Aorta (tissue), 5 donors: Measurements from ENCODE around the gene NRSN2. TPM values are rescaled to one million over a fixed set of nuclear protein-coding genes. Genes with fewer than 3 reads are reported as not detected.
"Not testable (repeated sequence)": the region's sequence is repeated elsewhere in the genome, so short reads cannot be mapped to it uniquely, and the experiment has no call there.

Experiments used
- ATAC-seq: fragments of 200-7000 bp; cut with Tn5 transposase; one replicate; pipeline ENCODE4 v1.9.1; 2022; ENCODE audit warnings: moderate library complexity; ENCODE audit not compliant: low FRiP score
- DNase-seq, 2 donors: peaks; one replicate each; pipeline ENCODE4 v3.0.0-alpha.2; 2020
- H3K27ac ChIP-seq, 2 donors: one replicate each; pipeline ENCODE4 v1.5.1; 2013; ENCODE audit warnings: low read length in 2 of 2, mild to moderate bottlenecking in 2 of 2, moderate library complexity in 2 of 2, control low read depth in 1 of 2, inconsistent platforms in 1 of 2, low read depth in 1 of 2
- H3K27me3 ChIP-seq, 2 donors: one replicate each; pipeline ENCODE4 v1.6.1; 2013; ENCODE audit warnings: control low read depth in 1 of 2, low read length in 1 of 2, mild to moderate bottlenecking in 1 of 2, moderate library complexity in 1 of 2; ENCODE audit not compliant: insufficient read depth in 2 of 2, control insufficient read depth in 1 of 2
- H3K36me3 ChIP-seq, 2 donors: one replicate each; pipeline ENCODE4 v1.6.1; 2013; ENCODE audit warnings: control low read depth in 1 of 2, low read length in 1 of 2, mild to moderate bottlenecking in 1 of 2; ENCODE audit not compliant: insufficient read depth in 2 of 2, control insufficient read depth in 1 of 2
- H3K4me1 ChIP-seq, 2 donors: one replicate each; pipeline ENCODE4 v1.6.1; 2013; ENCODE audit warnings: low read length in 2 of 2, control low read depth in 1 of 2, mild to moderate bottlenecking in 1 of 2, moderate library complexity in 1 of 2; ENCODE audit not compliant: insufficient read depth in 2 of 2, control insufficient read depth in 1 of 2
- H3K4me3 ChIP-seq, 2 donors: one replicate each; pipeline ENCODE4 v1.5.1; 2013; ENCODE audit warnings: low read length in 2 of 2, control low read depth in 1 of 2, mild to moderate bottlenecking in 1 of 2
- H3K9me3 ChIP-seq: one replicate; pipeline ENCODE4 v1.6.1; 2013; ENCODE audit warnings: mild to moderate bottlenecking, low read length; ENCODE audit not compliant: control insufficient read depth
- WGBS, 2 donors: extraction: QIAGEN DNeasy Blood & Tissue Kit; methylation state at CpG; one replicate each; pipeline ENCODE4 v1.1.7; 2013; 5-methylcytosine and 5-hydroxymethylcytosine counted together
- intact Hi-C, 2 donors: fragments of 100-400 bp; cut with DNase I; formaldehyde crosslinking; loops; one replicate each; pipeline versions ENCODE4 v1.14.2 to v1.15.0; 2022
- polyA plus RNA-seq, 2 donors: library from polyadenylated mRNA; stranded (reverse); fragments of 200-250 nt; gene quantifications; one replicate each; pipeline ENCODE4 v1.2.3, GENCODE V29; 2013
- total RNA-seq, 2 donors: library from RNA; stranded (reverse); fragmentation: NEBNext Ultra II Directional; extraction: Animal tissue kit (Norgen Biotek cat#: 25700); gene quantifications; one replicate each; pipeline ENCODE4 v1.2.1, GENCODE V29; 2021
- donor health status: healthy with polysubstance abuse.
- donor health status: Bipolar disorder and iron deficiency.
- donor health status: DM: no; HTN: no; CAD: no.
- donor health status: DM: no; HTN: no; CAD: no.
- donor health status: DM: yes; HTN: yes; CAD: no.

NRSN2 gene
- total and polyA plus RNA-seq, 4 donors, result 12.0 to 40.6 (median 34.5) TPM

DNA sequence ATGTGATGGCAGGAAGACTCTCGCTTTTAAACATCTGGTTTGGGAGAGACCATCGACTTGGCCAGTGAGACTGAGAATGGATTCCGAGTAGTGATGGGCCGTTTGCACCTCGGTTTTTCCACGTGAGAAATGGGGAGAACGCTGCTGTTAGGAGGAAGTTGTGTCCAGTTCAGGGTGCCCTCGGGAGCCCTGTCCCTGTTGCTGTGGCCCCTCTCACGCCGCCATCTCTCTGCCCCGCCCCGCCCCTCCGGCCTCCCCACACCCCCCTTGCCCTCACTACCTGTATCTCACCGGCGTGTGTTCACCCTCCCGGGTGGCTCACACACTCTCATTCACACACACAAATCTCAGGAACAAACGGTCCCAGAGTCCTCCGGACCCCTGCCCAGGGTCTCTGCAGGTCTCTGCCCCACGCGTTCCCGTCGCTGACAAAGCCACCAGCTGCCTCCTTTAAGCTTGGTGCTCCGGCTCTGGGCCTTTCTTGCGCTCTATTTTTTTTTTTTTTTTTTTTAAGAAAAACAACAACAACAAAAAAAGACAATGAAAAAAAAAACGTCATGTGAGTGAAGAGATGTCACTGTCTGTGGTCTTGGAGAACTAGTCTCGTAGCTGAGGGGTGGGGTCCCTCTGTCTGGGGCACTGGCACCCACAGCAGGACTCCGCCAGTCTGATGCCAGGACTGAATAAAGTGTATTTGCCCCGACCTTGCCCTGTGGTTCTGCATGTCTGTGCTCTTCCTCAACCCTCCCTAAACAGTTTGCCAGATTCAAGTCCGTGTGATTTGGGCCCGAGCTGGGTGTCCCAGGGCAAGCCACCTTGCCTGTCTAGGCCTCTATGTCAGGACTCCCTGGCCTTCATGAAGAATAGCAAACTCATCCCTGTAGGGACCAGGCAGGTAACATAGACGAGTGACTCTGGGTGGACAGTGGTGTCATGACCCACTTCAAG is 18.6 kb upstream of the NRSN2 start:
- 41 to 46% methylated on average over 30 to 31 of the region's 31 CpGs for WGBS, 2 donors
- intact Hi-C loops, result no loop called here
- no peaks in the 10 kb centered on the region for H3K4me1 ChIP-seq
- H3K27me3 ChIP-seq, result no peaks in the 10 kb centered on the region
- no peaks in the 10 kb centered on the region for H3K36me3 ChIP-seq
- ATAC-seq, result no peak
- peak in 1 of 2 donors; percentile 59 for DNase-seq
- H3K27ac ChIP-seq, result peak overlapping the region in 1 of 2 donors; percentile 39
- H3K4me3 ChIP-seq, result no peak overlapping the region
- H3K9me3 ChIP-seq, result no peaks in the 10 kb centered on the region

DNA sequence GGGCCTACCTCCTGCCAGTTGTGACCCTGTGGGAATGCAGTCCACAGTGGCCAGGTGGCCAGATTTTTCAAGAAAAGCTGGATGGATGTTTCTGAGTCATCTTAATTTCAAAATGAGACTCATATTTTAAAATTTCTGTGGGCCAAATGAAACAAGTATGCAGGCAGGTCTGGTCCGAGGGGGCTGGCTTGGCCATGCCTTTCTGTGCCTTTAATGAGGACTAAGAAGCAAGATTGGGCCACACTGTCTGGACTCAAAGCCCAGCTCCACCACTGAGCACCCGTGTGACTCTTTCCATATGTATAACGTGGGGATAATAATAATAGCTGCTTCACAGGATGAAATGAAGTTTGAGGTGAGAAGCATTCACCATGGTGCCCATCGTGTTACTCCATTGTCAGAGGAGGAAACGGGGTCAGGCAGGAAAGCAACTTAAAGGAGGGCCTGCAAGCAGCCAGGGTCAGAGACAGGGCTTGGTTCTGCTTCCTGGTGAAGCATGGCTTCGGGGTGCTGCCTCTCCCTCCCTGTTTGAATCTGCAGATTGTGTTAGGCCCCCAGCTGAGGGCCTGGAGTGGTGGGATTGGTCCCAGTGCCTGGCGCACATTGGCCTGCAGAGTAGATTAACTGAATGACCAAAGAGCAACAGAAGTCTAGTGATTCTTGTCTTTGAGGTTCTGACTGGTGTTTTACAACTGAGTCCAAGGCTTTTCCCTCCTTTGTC is 17.8 kb upstream of the NRSN2 start:
- H3K27ac ChIP-seq, result no peak overlapping the region
- no peak overlapping the region for H3K4me3 ChIP-seq
- no peaks in the 10 kb centered on the region for H3K4me1 ChIP-seq
- no peaks in the 10 kb centered on the region for H3K9me3 ChIP-seq
- DNase-seq (peak in 1 of 2 donors; percentile 57), ATAC-seq (no peak)
- H3K36me3 ChIP-seq, result no peaks in the 10 kb centered on the region
- intact Hi-C loops, result no loop called here
- WGBS, 2 donors, result 44 to 45% methylated on average over 7 of the region's 7 CpGs
- H3K27me3 ChIP-seq, result no peaks in the 10 kb centered on the region

DNA sequence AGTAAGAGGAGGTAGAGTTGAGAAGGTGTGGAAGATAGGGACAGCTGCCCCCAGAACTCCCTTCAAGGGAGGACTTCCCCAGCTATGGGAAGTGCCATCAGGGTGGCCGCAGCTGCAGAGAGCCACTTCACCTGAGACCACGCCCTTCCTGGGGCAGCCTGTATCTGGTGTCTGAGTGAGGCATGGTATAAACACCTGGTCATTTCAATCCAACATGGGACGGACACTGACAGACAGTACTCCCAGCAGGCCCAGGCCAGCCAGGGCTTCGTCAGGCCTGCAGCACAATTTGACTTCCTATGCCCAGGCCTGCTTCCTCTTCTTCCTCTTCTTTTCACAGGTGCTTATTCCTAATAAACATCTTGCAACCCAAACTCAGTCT is 17.1 kb upstream of the NRSN2 start:
- Histone ChIP-seq H3K9me3 (no peaks in the 10 kb centered on the region), H3K27me3 (no peaks in the 10 kb centered on the region), H3K4me1 (no peaks in the 10 kb centered on the region), H3K4me3 (no peak overlapping the region), H3K36me3 (no peaks in the 10 kb centered on the region), H3K27ac (no peak overlapping the region)
- ATAC-seq, result no peak
- 80 to 85% methylated on average over 4 of the region's 4 CpGs for WGBS, 2 donors
- peak in 1 of 2 donors; percentile 50 for DNase-seq
- intact Hi-C loops, result loop anchor here in 1 of 2 donors (5.0 to 10.0 kb wide), 2 partner anchors 65 to 118 kb away; no protein-coding TSS in a partner anchor

DNA sequence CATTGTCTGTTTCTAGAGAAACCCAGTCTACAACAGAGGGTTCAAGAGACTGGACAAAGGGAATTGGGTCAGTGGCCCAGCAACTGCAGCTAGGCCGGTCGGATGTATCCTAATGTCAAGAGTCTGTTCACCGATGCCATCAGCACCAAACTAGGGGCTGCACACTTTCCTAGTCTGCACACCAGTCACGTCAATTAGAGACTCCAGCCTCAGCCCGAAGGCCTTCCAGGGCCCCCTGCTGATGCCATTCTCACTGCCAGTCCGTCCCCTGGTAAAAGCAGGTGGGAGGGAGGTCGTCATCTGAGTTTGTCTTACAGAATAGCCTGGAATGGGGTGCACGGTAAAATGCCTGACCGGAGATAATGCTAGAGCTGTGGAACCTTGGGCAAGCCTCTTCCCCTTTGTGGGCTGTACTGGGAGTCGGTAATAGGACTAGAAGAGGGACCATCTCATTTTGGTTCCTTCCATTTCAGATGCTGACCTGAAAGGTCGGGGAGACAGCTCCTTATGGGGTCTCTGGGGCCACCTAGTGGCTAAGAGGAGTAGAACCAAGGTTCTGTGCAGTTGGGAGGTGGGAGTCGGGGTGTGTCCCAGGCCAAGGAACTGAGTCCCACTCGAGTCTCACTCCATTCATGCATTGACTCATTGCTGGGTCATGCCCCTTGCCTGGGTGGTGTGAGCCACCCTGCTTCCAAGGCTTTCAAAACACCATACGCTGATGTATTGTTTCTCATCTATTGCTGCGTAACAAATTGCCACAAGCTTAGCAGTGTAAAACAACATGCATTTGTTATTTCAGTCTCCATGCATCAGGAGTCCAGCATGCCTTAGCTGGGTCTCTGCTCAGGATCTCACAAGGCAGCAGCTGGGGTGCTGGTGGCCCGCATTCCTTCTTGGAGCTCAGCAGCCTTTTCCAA is 16.4 kb upstream of the NRSN2 start:
- Histone ChIP-seq H3K4me1 (no peaks in the 10 kb centered on the region), H3K9me3 (no peaks in the 10 kb centered on the region), H3K36me3 (no peaks in the 10 kb centered on the region), H3K27me3 (no peaks in the 10 kb centered on the region), H3K4me3 (no peak overlapping the region), H3K27ac (no peak overlapping the region)
- DNase-seq (peak; percentile 60 to 70), ATAC-seq (peak; percentile 36)
- intact Hi-C loops, result loop anchor here in 1 of 2 donors (5.0 to 10.0 kb wide), 2 partner anchors 66 to 118 kb away; no protein-coding TSS in a partner anchor
- WGBS, 2 donors, result 42 to 43% methylated on average over 16 of the region's 16 CpGs

DNA sequence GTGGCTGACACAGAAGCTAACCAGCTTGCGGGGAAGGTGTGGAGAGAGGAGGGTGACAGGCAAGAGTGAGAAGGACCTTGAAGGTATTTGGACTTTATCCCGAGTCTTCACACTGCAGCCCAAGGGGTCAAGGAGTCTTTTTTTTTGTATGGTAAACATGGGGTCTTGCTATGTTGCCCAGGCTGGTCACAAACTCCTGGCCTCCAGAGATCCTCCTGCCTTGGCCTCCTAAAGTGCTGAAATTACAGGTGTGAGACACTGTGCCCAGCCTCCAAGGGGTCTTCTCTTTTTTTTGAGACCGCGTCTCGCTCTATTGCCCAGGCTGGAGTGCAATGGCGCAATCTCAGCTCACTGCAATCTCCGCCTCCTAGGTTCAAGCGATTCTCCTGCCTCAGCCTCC is 12.3 kb upstream of the NRSN2 start:
- no peaks in the 10 kb centered on the region for H3K9me3 ChIP-seq
- H3K4me3 ChIP-seq, result no peak overlapping the region
- H3K27ac ChIP-seq, result no peak overlapping the region
- peak in 1 of 2 donors; percentile 25 for DNase-seq
- no peak for ATAC-seq
- no peaks in the 10 kb centered on the region for H3K4me1 ChIP-seq
- H3K36me3 ChIP-seq, result no peaks in the 10 kb centered on the region
- intact Hi-C loops, result loop anchor here in 1 of 2 donors (5.0 to 10.0 kb wide), 2 partner anchors 70 to 122 kb away; no protein-coding TSS in a partner anchor
- H3K27me3 ChIP-seq, result no peaks in the 10 kb centered on the region
- WGBS, 2 donors, result 95 to 97% methylated on average over 8 of the region's 8 CpGs

DNA sequence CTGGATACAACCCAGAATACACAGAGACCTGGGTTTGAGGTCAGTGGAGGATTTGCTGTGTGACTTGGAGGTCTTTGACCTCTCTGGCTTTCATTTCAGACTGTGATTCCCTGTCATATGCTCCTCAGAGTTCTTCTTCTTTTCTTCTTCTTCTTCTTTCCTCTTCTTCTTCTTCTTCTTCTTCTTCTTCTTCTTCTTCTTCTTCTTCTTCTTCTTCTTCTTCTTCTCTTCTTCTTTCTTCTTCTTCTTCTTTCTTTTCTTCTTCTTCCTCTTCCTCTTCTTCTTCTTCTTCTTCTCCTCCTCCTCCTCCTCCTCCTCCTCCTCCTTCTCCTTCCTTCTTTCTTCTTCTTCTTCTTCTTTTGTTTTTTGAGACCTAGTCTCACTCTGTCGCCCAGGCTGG is 10.9 kb upstream of the NRSN2 start:
- WGBS, 2 donors, result 83 to 92% methylated on average over 1 of the region's 1 CpG
- intact Hi-C loops, result loop anchor here in 1 of 2 donors (10.0 kb wide), 1 partner anchor 71 kb away; no protein-coding TSS in a partner anchor
- DNase-seq, result not testable (repeated sequence)

DNA sequence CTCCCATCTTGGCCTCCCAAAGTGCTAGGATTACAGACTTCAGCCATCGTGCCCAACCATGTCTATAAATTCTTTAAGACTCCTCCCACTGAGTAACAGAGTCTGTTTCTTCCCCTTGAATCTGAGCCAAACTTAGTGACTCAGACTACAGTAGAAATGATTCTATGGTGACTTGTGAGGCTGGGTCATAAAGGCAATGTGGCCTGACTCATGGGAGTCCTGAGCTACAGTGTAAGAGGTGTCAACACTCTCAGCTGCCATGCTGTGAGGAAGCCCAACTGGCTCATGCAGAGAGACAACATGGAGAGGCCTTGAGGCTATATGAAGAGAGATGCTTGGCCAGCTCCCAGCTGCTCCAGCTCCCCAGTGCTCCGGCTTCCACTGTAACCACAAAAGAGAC is 5.2 kb upstream of the NRSN2 start:
- intact Hi-C loops, result no loop called here
- H3K27me3 ChIP-seq, result no peaks in the 10 kb centered on the region
- no peak overlapping the region for H3K4me3 ChIP-seq
- no peaks in the 10 kb centered on the region for H3K36me3 ChIP-seq
- H3K9me3 ChIP-seq, result no peaks in the 10 kb centered on the region
- peak; percentile 39 to 46 for DNase-seq
- peaks cover 0 to 2% of the 10 kb centered on the region in 2 donors for H3K4me1 ChIP-seq
- ATAC-seq, result no peak
- no peak overlapping the region for H3K27ac ChIP-seq
- 62 to 65% methylated on average over 2 of the region's 2 CpGs for WGBS, 2 donors

More for the DNA sequence above, 10.9 kb upstream of the NRSN2 start:
- not testable (repeated sequence) for H3K36me3 ChIP-seq, H3K9me3 ChIP-seq, H3K4me3 ChIP-seq, ATAC-seq, H3K27ac ChIP-seq, H3K27me3 ChIP-seq, H3K4me1 ChIP-seq

DNA sequence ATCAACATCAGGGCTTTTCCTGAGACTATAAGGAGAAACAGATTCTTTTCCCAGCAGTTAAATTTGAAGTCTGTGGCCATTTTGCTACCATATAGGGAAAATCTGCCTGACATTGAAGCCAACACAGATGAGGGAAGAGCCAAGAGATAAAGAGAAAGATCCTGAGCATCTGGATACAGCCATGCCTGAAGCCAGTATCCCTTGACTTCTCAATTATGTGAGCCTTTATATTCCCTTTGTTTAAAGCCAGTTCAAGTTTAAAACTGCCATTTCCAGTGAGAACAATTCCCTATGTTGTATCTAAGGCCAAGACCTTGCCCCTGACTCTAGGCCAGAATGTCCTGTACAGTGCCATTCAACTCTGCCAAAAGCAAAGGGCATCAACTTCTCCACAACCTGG is 3.8 kb upstream of the NRSN2 start:
- no peak for ATAC-seq
- no peaks in the 10 kb centered on the region for H3K36me3 ChIP-seq

More for the DNA sequence above, 3.8 kb upstream of the NRSN2 start:
- no peak overlapping the region for H3K4me3 ChIP-seq
- H3K27ac ChIP-seq, result no peak overlapping the region
- DNase-seq, result no peak
- H3K27me3 ChIP-seq, result no peaks in the 10 kb centered on the region
- H3K9me3 ChIP-seq, result no peaks in the 10 kb centered on the region
- H3K4me1 ChIP-seq, result peaks cover 0 to 2% of the 10 kb centered on the region in 2 donors
- intact Hi-C loops, result no loop called here
